H1 (cell line): ENCODE data around the gene AVPR1A. TPM values are rescaled to one million over a fixed set of nuclear protein-coding genes. Genes with fewer than 3 reads are reported as not detected.

Experiments
- CTCF ChIA-PET: fragments of 300-600 bp; sonication (Branson Sonifier 250); formaldehyde crosslinking; loops from one replicate; lab custom pipeline; 2021; ENCODE audit not compliant: partially characterized antibody; lab: Charles Lee
- POLR2A ChIA-PET: fragments of 300-600 bp; sonication (Branson Sonifier 250); formaldehyde crosslinking; loops from one replicate; lab custom pipeline; 2021; ENCODE audit warnings: inconsistent platforms; ENCODE audit not compliant: partially characterized antibody; lab: Charles Lee
- DNase-seq, 2 experiments: peaks; one replicate each; pipeline versions ENCODE4 v3.0.0 to v3.0.0-alpha.2; 2010 to 2022; ENCODE audit warnings: low spot score in 2 of 2, low read depth in 1 of 2, mixed read lengths in 1 of 2
- FAIRE-seq: peaks from 2 replicates; lab custom pipeline; 2011; peaks lifted over from hg19 to GRCh38; lab: Jason Lieb, UNC
- H2AFZ ChIP-seq: 2 replicates; pipeline ENCODE4 v1.8.1; 2012; ENCODE audit warnings: low read length, inconsistent platforms
- H2AK5ac ChIP-seq: 2 replicates; pipeline ENCODE4 v1.6.1; 2013; ENCODE audit warnings: low read depth, low read length
- H2BK120ac ChIP-seq: replicated peaks from 2 replicates; pipeline ENCODE3; 2013; ENCODE audit warnings: low read depth, low read length, inconsistent platforms
- H2BK12ac ChIP-seq: 2 replicates; pipeline ENCODE4 v1.6.1; 2013; ENCODE audit warnings: low read depth, low read length
- H2BK15ac ChIP-seq: 2 replicates; pipeline ENCODE4 v1.6.1; 2013; ENCODE audit warnings: low read length
- H2BK20ac ChIP-seq: 2 replicates; pipeline ENCODE4 v1.6.1; 2013; ENCODE audit warnings: low read length
- H2BK5ac ChIP-seq: 2 replicates; pipeline ENCODE4 v1.6.1; 2013; ENCODE audit warnings: low read depth, low read length
- H3K14ac ChIP-seq: 2 replicates; pipeline ENCODE4 v1.6.1; 2013; ENCODE audit warnings: inconsistent platforms; ENCODE audit not compliant: insufficient read length
- H3K18ac ChIP-seq: 2 replicates; pipeline ENCODE4 v1.6.1; 2013; ENCODE audit warnings: low read length; ENCODE audit errors: extremely low read depth
- H3K23ac ChIP-seq: 2 replicates; pipeline ENCODE4 v1.6.1; 2013; ENCODE audit warnings: inconsistent platforms; ENCODE audit not compliant: insufficient read length
- H3K23me2 ChIP-seq: 2 replicates; pipeline ENCODE4 v1.6.1; 2013; ENCODE audit warnings: low read depth, low read length
- H3K27ac ChIP-seq: 2 replicates; pipeline ENCODE4 v1.6.1; 2011; ENCODE audit warnings: low read depth, low read length, inconsistent platforms
- H3K27me3 ChIP-seq, 4 experiments: replicated peaks in 1 of 4; 1 replicate in 1 of 4; 2 replicates in 3 of 4; pipeline versions ENCODE4 v1.6.1 to v1.8.1; 2011 to 2013; ENCODE audit warnings: low read length in 3 of 4, mild to moderate bottlenecking in 3 of 4, inconsistent platforms in 2 of 4, mixed read lengths in 2 of 4, moderate library complexity in 1 of 4; ENCODE audit not compliant: control insufficient read depth in 3 of 4, insufficient read depth in 3 of 4; ENCODE audit errors: extremely low read depth in 1 of 4
- H3K36me3 ChIP-seq, 4 experiments: 2 replicates each; pipeline versions ENCODE4 v1.6.1 to v1.8.1; 2011 to 2013; ENCODE audit warnings: mild to moderate bottlenecking in 4 of 4, low read length in 3 of 4, moderate library complexity in 2 of 4, control low read depth in 1 of 4, inconsistent platforms in 1 of 4; ENCODE audit not compliant: insufficient read depth in 4 of 4, control insufficient read depth in 2 of 4
- H3K4ac ChIP-seq: replicated peaks from 2 replicates; pipeline ENCODE3; 2013; ENCODE audit warnings: low read length, low read depth, mixed read lengths, inconsistent platforms; ENCODE audit not compliant: insufficient read length
- H3K4me1 ChIP-seq, 4 experiments: replicated peaks in 1 of 4; 1 replicate in 1 of 4; 2 replicates in 3 of 4; pipeline versions ENCODE4 v1.6.1 to v1.8.1; 2011 to 2013; ENCODE audit warnings: low read length in 3 of 4, inconsistent platforms in 2 of 4, mixed read lengths in 1 of 4; ENCODE audit not compliant: insufficient read depth in 4 of 4, control insufficient read depth in 3 of 4
- H3K4me2 ChIP-seq, 2 experiments: 2 replicates each; pipeline versions ENCODE4 v1.6.1 to v1.8.1; 2011 to 2013; ENCODE audit warnings: low read depth in 2 of 2, low read length in 2 of 2, control low read depth in 1 of 2, inconsistent platforms in 1 of 2, mild to moderate bottlenecking in 1 of 2; ENCODE audit not compliant: insufficient read depth in 1 of 2
- H3K4me3 ChIP-seq, 4 experiments: fragments of 200-600, 300-600 bp in 1 of 4; sonication (generic), shearing (Covaris generic), sonication (Bioruptor Twin) in 1 of 4; 2 replicates each; pipeline versions ENCODE4 v1.5.1 to v1.8.1; 2011 to 2016; ENCODE audit warnings: low read length in 4 of 4, low read depth in 3 of 4, control low read depth in 2 of 4, inconsistent platforms in 2 of 4, mild to moderate bottlenecking in 2 of 4, mixed read lengths in 1 of 4, moderate library complexity in 1 of 4; ENCODE audit not compliant: insufficient read depth in 2 of 4; ENCODE audit errors: extremely low read depth in 1 of 4
- H3K56ac ChIP-seq: replicated peaks from 2 replicates; pipeline ENCODE3; 2013; ENCODE audit warnings: low read depth, mild to moderate bottlenecking, mixed read lengths, low read length, inconsistent platforms; ENCODE audit not compliant: insufficient read length
- H3K79me1 ChIP-seq: 2 replicates; pipeline ENCODE4 v1.6.1; 2013; ENCODE audit warnings: low read depth, low read length, control low read depth
- H3K79me2 ChIP-seq, 2 experiments: 2 replicates each; pipeline versions ENCODE4 v1.6.1 to v1.8.1; 2012 to 2013; ENCODE audit warnings: low read length in 2 of 2, mild to moderate bottlenecking in 2 of 2, inconsistent platforms in 1 of 2; ENCODE audit not compliant: insufficient read depth in 2 of 2, control insufficient read depth in 1 of 2
- H3K9ac ChIP-seq, 4 experiments: replicated peaks in 1 of 4; 1 replicate in 1 of 4; 2 replicates in 3 of 4; pipeline versions ENCODE4 v1.6.1 to v1.8.1; 2011 to 2013; ENCODE audit warnings: low read depth in 3 of 4, low read length in 3 of 4, control low read depth in 2 of 4, mild to moderate bottlenecking in 2 of 4, moderate library complexity in 2 of 4, inconsistent platforms in 1 of 4; ENCODE audit errors: extremely low read depth in 1 of 4
- H3K9me3 ChIP-seq, 2 experiments: 2 replicates each; pipeline versions ENCODE4 v1.6.1 to v1.8.1; 2012 to 2013; ENCODE audit warnings: mild to moderate bottlenecking in 2 of 2, moderate library complexity in 2 of 2, control low read depth in 1 of 2, inconsistent platforms in 1 of 2, low read depth in 1 of 2, low read length in 1 of 2, mixed read lengths in 1 of 2; ENCODE audit not compliant: insufficient read depth in 2 of 2
- H4K20me1 ChIP-seq, 2 experiments: replicated peaks in 1 of 2; 2 replicates each; pipeline versions ENCODE3 to v1.8.1; 2011 to 2013; ENCODE audit warnings: inconsistent platforms in 2 of 2, low read length in 2 of 2, mild to moderate bottlenecking in 1 of 2; ENCODE audit not compliant: insufficient read depth in 2 of 2, control insufficient read depth in 1 of 2
- H4K5ac ChIP-seq: 2 replicates; pipeline ENCODE4 v1.6.1; 2013; ENCODE audit warnings: low read length, low read depth, mixed read lengths, inconsistent platforms; ENCODE audit not compliant: insufficient read length
- H4K8ac ChIP-seq: 2 replicates; pipeline ENCODE4 v1.8.0; 2013; ENCODE audit warnings: mild to moderate bottlenecking, moderate library complexity, low read length, inconsistent platforms; ENCODE audit not compliant: insufficient read depth; ENCODE audit errors: extremely low read depth
- H4K91ac ChIP-seq: replicated peaks from 2 replicates; pipeline ENCODE3; 2013; ENCODE audit warnings: low read length, mixed read lengths, inconsistent platforms; ENCODE audit not compliant: insufficient read length
- ATF2 ChIP-seq: IDR thresholded peaks from 2 replicates; pipeline ENCODE4 v1.6.1; 2012; ENCODE audit warnings: low read length, inconsistent platforms
- BRCA1 ChIP-seq: IDR thresholded peaks from 2 replicates; pipeline ENCODE4 v1.6.1; 2012; ENCODE audit warnings: low read depth, low read length, improper control_type of control experiment
- CHD1 ChIP-seq: IDR thresholded peaks from 2 replicates; pipeline ENCODE4 v1.6.1; 2012; ENCODE audit warnings: low read depth, low read length, improper control_type of control experiment
- EP300 ChIP-seq, 2 experiments: IDR thresholded peaks; 1 replicate in 1 of 2; 2 replicates in 1 of 2; pipeline ENCODE4 v1.6.1; 2011 to 2012; ENCODE audit warnings: low read depth in 2 of 2, low read length in 2 of 2, mild to moderate bottlenecking in 2 of 2, borderline replicate concordance in 1 of 2, inconsistent platforms in 1 of 2, moderate library complexity in 1 of 2
- GTF2F1 ChIP-seq: IDR thresholded peaks from 2 replicates; pipeline ENCODE4 v1.6.1; 2012; ENCODE audit warnings: low read depth, low read length, improper control_type of control experiment, borderline replicate concordance
- HDAC2 ChIP-seq, 2 experiments: fragments of 300-600 bp in 1 of 2; sonication (generic) in 1 of 2; IDR thresholded peaks; 2 replicates each; pipeline ENCODE4 v1.6.1; 2011 to 2012; ENCODE audit warnings: low read depth in 2 of 2, low read length in 2 of 2, mild to moderate bottlenecking in 2 of 2, moderate library complexity in 2 of 2, borderline replicate concordance in 1 of 2, inconsistent platforms in 1 of 2
- PHF8 ChIP-seq: fragments of 200-600 bp; sonication (generic); conservative IDR thresholded peaks from 2 replicates; pipeline ENCODE4 v1.7.1; 2012; ENCODE audit warnings: low read depth, mild to moderate bottlenecking, inconsistent platforms, low read length, moderate library complexity
- POLR2A ChIP-seq, 2 experiments: IDR thresholded peaks; 1 replicate in 1 of 2; 2 replicates in 1 of 2; pipeline ENCODE4 v1.6.1; 2011; ENCODE audit warnings: low read depth in 2 of 2, low read length in 2 of 2, mild to moderate bottlenecking in 2 of 2; ENCODE audit errors: control extremely low read depth in 1 of 2
- SIN3A ChIP-seq, 2 experiments: IDR thresholded peaks in 1 of 2; conservative IDR thresholded peaks in 1 of 2; 2 replicates each; pipeline ENCODE4 v1.6.1; 2011 to 2012; ENCODE audit warnings: low read length in 2 of 2, improper control_type of control experiment in 1 of 2, low read depth in 1 of 2, mild to moderate bottlenecking in 1 of 2
- WGBS, 2 experiments: shearing (Covaris generic) in 1 of 2; methylation state at CpG; one replicate each; pipeline versions ENCODE4 v1.1.6 to v1.1.7; 2013 to 2015; ENCODE audit warnings: low lambda C conversion rate in 2 of 2, mixed read lengths in 2 of 2, inconsistent platforms in 1 of 2, low coverage in 1 of 2, missing lambda C conversion rate in 1 of 2; ENCODE audit not compliant: insufficient replicate concordance in 2 of 2, insufficient coverage in 1 of 2, insufficient read length in 1 of 2; ENCODE audit errors: extremely low coverage in 1 of 2, missing lambda C conversion rate in 1 of 2; 5-methylcytosine and 5-hydroxymethylcytosine counted together
- polyA plus RNA-seq, 7 experiments: library from polyadenylated mRNA; depleted of rRNA in 3 of 7; stranded (reverse) in 5 of 7; unstranded in 2 of 7; fragments of >200 nt in 5 of 7; fragments of 200-250 nt in 2 of 7; gene quantifications; 1 replicate in 5 of 7; 2 replicates in 1 of 7; 4 replicates in 1 of 7; pipeline versions ENCODE4 v1.2.1 to v1.2.3, GENCODE V29; 2011 to 2013; ENCODE audit warnings: missing spikeins in 2 of 7, mixed read lengths in 2 of 7
- total RNA-seq: library from RNA; stranded (reverse); fragmentation: NEBNext Ultra II Directional; extraction: Animal tissue kit (Norgen Biotek cat#: 25700); gene quantifications from 2 replicates; pipeline ENCODE4 v1.2.1, GENCODE V29; 2021
- TF ChIP-seq, protein P1 (sequence below): IDR thresholded peaks from 2 replicates; pipeline ENCODE4 v1.6.1; 2011; ENCODE audit warnings: low read depth, mild to moderate bottlenecking, low read length; ENCODE audit not compliant: insufficient read depth

AVPR1A gene
- total and polyA plus RNA-seq, 2 of the 8 experiments (the other 6 are each of a cell fraction or from before 2014, with no cell fraction given): 0.14 to 0.20 TPM

- POLR2A ChIA-PET: no interaction called here
- DNase-seq (no peak), FAIRE-seq (no peak)
- no peak overlapping the region for H3K18ac ChIP-seq
- no peaks in the 10 kb centered on the region for H3K79me2 ChIP-seq
- H3K23me2 ChIP-seq: no peaks in the 10 kb centered on the region
- WGBS, 2 experiments: 88% methylated on average over 2 of the region's 2 CpGs; no CpG with 5 or more reads in 1 of the 2 experiments
- H4K20me1 ChIP-seq: no peaks in the 10 kb centered on the region
- H4K8ac ChIP-seq: no peak overlapping the region
- H3K4ac ChIP-seq: no peak overlapping the region
- no peak overlapping the region for H4K91ac ChIP-seq
- H3K4me1 ChIP-seq: no peaks in the 10 kb centered on the region
- no peaks in the 10 kb centered on the region for H3K27me3 ChIP-seq
- H2AK5ac ChIP-seq: no peak overlapping the region
- no peak overlapping the region for H2BK15ac ChIP-seq
- no peak overlapping the region for H3K4me3 ChIP-seq
- no peak overlapping the region for H2BK12ac ChIP-seq
- no peak overlapping the region for H3K9ac ChIP-seq
- no peak overlapping the region for H3K23ac ChIP-seq
- H2AFZ ChIP-seq: no peak overlapping the region
- no peaks in the 10 kb centered on the region for H3K36me3 ChIP-seq
- H3K27ac ChIP-seq: no peak overlapping the region
- no peak overlapping the region for H3K4me2 ChIP-seq
- no peak overlapping the region for H2BK120ac ChIP-seq
- H2BK5ac ChIP-seq: no peak overlapping the region
- no peak overlapping the region for H3K56ac ChIP-seq
- H4K5ac ChIP-seq: no peak overlapping the region
- TF ChIP-seq GTF2F1 (no peak), POLR2A (IDR thresholded peaks at IDR 0.05; ENCODE audit: control extremely low read depth in 1 of 2, low read depth in 2 of 2, low read length in 2 of 2) (no peak), SIN3A (conservative IDR thresholded peaks at IDR 0.05 in 1 of 2, IDR thresholded peaks at IDR 0.05 in 1 of 2; ENCODE audit: low read depth in 1 of 2, low read length in 2 of 2) (no peak), ATF2 (no peak), BRCA1 (no peak), PHF8 (no peak), CHD1 (no peak), HDAC2 (IDR thresholded peaks at IDR 0.05; ENCODE audit: borderline replicate concordance in 1 of 2, low read depth in 2 of 2, low read length in 2 of 2) (no peak), EP300 (IDR thresholded peaks at IDR 0.05; ENCODE audit: borderline replicate concordance in 1 of 2, low read depth in 2 of 2, low read length in 2 of 2) (no peak)
- TF ChIP-seq, protein P1, sequence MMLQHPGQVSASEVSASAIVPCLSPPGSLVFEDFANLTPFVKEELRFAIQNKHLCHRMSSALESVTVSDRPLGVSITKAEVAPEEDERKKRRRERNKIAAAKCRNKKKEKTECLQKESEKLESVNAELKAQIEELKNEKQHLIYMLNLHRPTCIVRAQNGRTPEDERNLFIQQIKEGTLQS: no peak
- H3K9me3 ChIP-seq: peaks cover 24 to 27% of the 10 kb centered on the region in 2 experiments
- CTCF ChIA-PET: interaction anchor here (1.0 kb wide), 1 partner anchor 9 kb away, joined by 3 read pairs; no protein-coding TSS in a partner anchor
- H3K79me1 ChIP-seq: no peaks in the 10 kb centered on the region
- H2BK20ac ChIP-seq: no peak overlapping the region
- H3K14ac ChIP-seq: no peak overlapping the region
These were observed 28.2 kb upstream of the AVPR1A start for GRCh38 chr12:63179224-63179623.
